Mucosa of gallbladder (tissue), 1 donor: ENCODE results near the gene TM9SF4. TPM values are rescaled to one million over a fixed set of nuclear protein-coding genes. Genes with fewer than 3 reads are reported as not detected.

Source experiments
- DNase-seq: peaks from one replicate; pipeline ENCODE4 v3.0.0-alpha.2; 2020; ENCODE audit warnings: low spot score
- total RNA-seq: library from RNA; stranded (reverse); gene quantifications from one replicate; pipeline ENCODE4 v1.2.1, GENCODE V29; 2021
- donor health status: DM: no; HTN: no; CAD: no.

The TM9SF4 gene
- 60.7 TPM for total RNA-seq

GRCh38 chr20:32109392-32110172 lies at the start of gene TM9SF4:
Gene TM9SF4 (plus strand): TSS chr20:32109714. CDS start chr20:32109741, 27 bp downstream.
- peak; percentile 94 for DNase-seq

- DNase-seq = peak; percentile 55
These were observed 46.7 kb upstream of the TM9SF4 start for GRCh38 chr20:32062776-32063170.

GRCh38 chr20:32063695-32064094 lies 45.8 kb upstream of the TM9SF4 start:
- DNase-seq = no peak

GRCh38 chr20:32064667-32065066 lies 44.8 kb upstream of the TM9SF4 start:
- DNase-seq = no peak

- no peak for DNase-seq
These were observed 42.2 kb upstream of the TM9SF4 start for GRCh38 chr20:32067234-32067821.

- no peak for DNase-seq
These were observed 41.3 kb upstream of the TM9SF4 start for GRCh38 chr20:32068174-32068573.

- DNase-seq = no peak
These were observed 39.8 kb upstream of the TM9SF4 start for GRCh38 chr20:32069711-32070110.

GRCh38 chr20:32070282-32070681 lies 39.2 kb upstream of the TM9SF4 start:
- DNase-seq = no peak

- DNase-seq = no peak
These were observed 38.8 kb upstream of the TM9SF4 start for GRCh38 chr20:32070690-32071213.

GRCh38 chr20:32071395-32072167 lies 37.9 kb upstream of the TM9SF4 start:
- no peak for DNase-seq

- no peak for DNase-seq
These were observed 37.3 kb upstream of the TM9SF4 start for GRCh38 chr20:32072168-32072750.

- no peak for DNase-seq
These were observed 34.0 kb upstream of the TM9SF4 start for GRCh38 chr20:32075534-32075933.

- no peak for DNase-seq
These were observed 32.3 kb upstream of the TM9SF4 start for GRCh38 chr20:32077190-32077589.

GRCh38 chr20:32078322-32078721 lies 31.2 kb upstream of the TM9SF4 start:
- DNase-seq = no peak

- no peak for DNase-seq
These were observed 30.7 kb upstream of the TM9SF4 start for GRCh38 chr20:32078791-32079190.

GRCh38 chr20:32079655-32080109 lies 29.8 kb upstream of the TM9SF4 start:
- no peak for DNase-seq

- no peak for DNase-seq
These were observed 28.7 kb upstream of the TM9SF4 start for GRCh38 chr20:32080783-32081182.

- DNase-seq = no peak
These were observed 26.0 kb upstream of the TM9SF4 start for GRCh38 chr20:32083469-32083868.

GRCh38 chr20:32087070-32087469 lies 22.4 kb upstream of the TM9SF4 start:
- no peak for DNase-seq

- no peak for DNase-seq
These were observed 20.8 kb upstream of the TM9SF4 start for GRCh38 chr20:32088759-32089158.

- no peak for DNase-seq
These were observed 19.7 kb upstream of the TM9SF4 start for GRCh38 chr20:32089637-32090362.
